ENCODE results near the gene ACSS1. TPM values are rescaled to one million over a fixed set of nuclear protein-coding genes. Genes with fewer than 3 reads are reported as not detected.

Gene ACSS1
- total and polyA plus RNA-seq, 4 donors: 15.8 to 38.9 (median 26.9) TPM

GRCh38 chr20:24994470-24995368 lies 63.2 kb downstream of the ACSS1 start:
- WGBS, 2 donors: 38 to 45% methylated on average over 20 of the region's 20 CpGs
- ATAC-seq (ENCODE audit: insufficient read depth, low FRiP score) (no peak), DNase-seq (peak; percentile 84 to 89 (median 86))
- Histone ChIP-seq H3K9ac (ENCODE audit: insufficient read depth in 1 of 2, low read length in 2 of 2) (no peak overlapping the region), H3K27me3 (ENCODE audit: control insufficient read depth in 3 of 3, insufficient read depth in 3 of 3, low read length in 2 of 3) (no peaks in the 10 kb centered on the region), H3K27ac (ENCODE audit: low read depth in 1 of 2, low read length in 1 of 2) (peak overlapping the region in 1 of 2 donors; percentile 30), H3K36me3 (ENCODE audit: control insufficient read depth in 4 of 4, insufficient read depth in 4 of 4, low read length in 4 of 4) (no peaks in the 10 kb centered on the region), H3K4me3 (no peak overlapping the region), H3K4me1 (ENCODE audit: control insufficient read depth in 5 of 5, insufficient read depth in 5 of 5, low read length in 5 of 5) (peaks cover 0 to 20% (median 6%) of the 10 kb centered on the region in 5 donors), H3K9me3 (ENCODE audit: control insufficient read depth in 4 of 4, insufficient read depth in 3 of 4, low read length in 3 of 4) (no peaks in the 10 kb centered on the region)
- TF ChIP-seq CTCF (IDR thresholded peaks at IDR 0.05; ENCODE audit: control extremely low read depth, extremely low read depth): peak; percentile 94

- ATAC-seq (ENCODE audit: insufficient read depth, low FRiP score) (no peak), DNase-seq (no peak)
- TF ChIP-seq CTCF (IDR thresholded peaks at IDR 0.05; ENCODE audit: control extremely low read depth, extremely low read depth): no peak
- no peak overlapping the region for H3K27ac ChIP-seq (ENCODE audit: low read depth in 1 of 2, low read length in 1 of 2)
- no peaks in the 10 kb centered on the region for H3K9me3 ChIP-seq (ENCODE audit: control insufficient read depth in 4 of 4, insufficient read depth in 3 of 4, low read length in 3 of 4)
- H3K4me1 ChIP-seq (ENCODE audit: control insufficient read depth in 5 of 5, insufficient read depth in 5 of 5, low read length in 5 of 5): peaks cover 0 to 20% (median 6%) of the 10 kb centered on the region in 5 donors
- no peak overlapping the region for H3K4me3 ChIP-seq
- H3K27me3 ChIP-seq (ENCODE audit: control insufficient read depth in 3 of 3, insufficient read depth in 3 of 3, low read length in 2 of 3): no peaks in the 10 kb centered on the region
- H3K9ac ChIP-seq (ENCODE audit: insufficient read depth in 1 of 2, low read length in 2 of 2): no peak overlapping the region
- peaks cover 0 to 2% (median 0%) of the 10 kb centered on the region in 4 donors for H3K36me3 ChIP-seq (ENCODE audit: control insufficient read depth in 4 of 4, insufficient read depth in 4 of 4, low read length in 4 of 4)
- 84 to 97% methylated on average over 1 of the region's 1 CpG for WGBS, 2 donors
Measured at GRCh38 chr20:24994186-24994465, 63.8 kb downstream of the ACSS1 start.

GRCh38 chr20:24993337-24994185 lies 64.4 kb downstream of the ACSS1 start:
- Histone ChIP-seq H3K27me3 (ENCODE audit: control insufficient read depth in 3 of 3, insufficient read depth in 3 of 3, low read length in 2 of 3) (no peaks in the 10 kb centered on the region), H3K4me3 (no peak overlapping the region), H3K36me3 (ENCODE audit: control insufficient read depth in 4 of 4, insufficient read depth in 4 of 4, low read length in 4 of 4) (peaks cover 0 to 2% (median 0%) of the 10 kb centered on the region in 4 donors), H3K9me3 (ENCODE audit: control insufficient read depth in 4 of 4, insufficient read depth in 3 of 4, low read length in 3 of 4) (no peaks in the 10 kb centered on the region), H3K27ac (ENCODE audit: low read depth in 1 of 2, low read length in 1 of 2) (peak overlapping the region in 1 of 2 donors; percentile 78), H3K9ac (ENCODE audit: insufficient read depth in 1 of 2, low read length in 2 of 2) (peak overlapping the region in 1 of 2 donors; percentile 95), H3K4me1 (ENCODE audit: control insufficient read depth in 5 of 5, insufficient read depth in 5 of 5, low read length in 5 of 5) (peaks cover 0 to 20% (median 6%) of the 10 kb centered on the region in 5 donors)
- WGBS, 2 donors: 34% methylated on average over 9 of the region's 9 CpGs
- DNase-seq (peak; percentile 14 to 84 (median 82)), ATAC-seq (ENCODE audit: insufficient read depth, low FRiP score) (no peak)
- peak; percentile 12 for TF ChIP-seq CTCF (IDR thresholded peaks at IDR 0.05; ENCODE audit: control extremely low read depth, extremely low read depth)

Measured in lung (tissue), 12 donors.